Testis (tissue), 2 donors: ENCODE measurements around the gene OTOS.

Source experiments
- POLR2A ChIP-seq: fragments of 450-650 bp; IDR thresholded peaks from one replicate; pipeline ENCODE4 v1.6.1; 2017; ENCODE audit warnings: antibody characterized with exemption, mild to moderate bottlenecking, moderate library complexity
- TF ChIP-seq, protein P1 (sequence below), 3 experiments: fragments of 450-650 bp in 2 of 3; fragments of 200-600 bp in 1 of 3; sonication (generic) in 1 of 3; IDR thresholded peaks; one replicate each; pipeline ENCODE4 v1.5.1; 2016 to 2019; ENCODE audit warnings: antibody characterized with exemption in 3 of 3, mild to moderate bottlenecking in 2 of 3, moderate library complexity in 1 of 3

DNA sequence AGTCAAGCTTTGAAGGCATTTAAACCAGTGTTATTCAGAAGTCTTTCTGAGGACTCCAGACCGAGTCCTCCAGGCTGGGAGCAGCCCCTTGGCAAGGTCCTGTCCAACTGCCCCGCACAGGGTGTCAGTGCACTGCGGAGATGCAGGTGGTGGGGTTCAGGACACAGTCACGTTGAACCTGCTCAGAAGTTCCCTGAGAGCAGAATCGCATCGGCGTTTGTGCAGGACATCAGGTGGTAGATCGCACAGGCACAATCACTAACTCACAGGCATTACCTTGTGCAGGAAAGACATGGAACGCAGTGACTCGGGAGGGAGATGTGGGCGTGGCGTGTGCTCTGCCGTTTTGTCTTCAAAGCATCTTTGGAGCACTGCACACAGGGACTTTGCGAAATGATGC lies 14.7 kb downstream of the OTOS start:
- TF ChIP-seq, protein P1, sequence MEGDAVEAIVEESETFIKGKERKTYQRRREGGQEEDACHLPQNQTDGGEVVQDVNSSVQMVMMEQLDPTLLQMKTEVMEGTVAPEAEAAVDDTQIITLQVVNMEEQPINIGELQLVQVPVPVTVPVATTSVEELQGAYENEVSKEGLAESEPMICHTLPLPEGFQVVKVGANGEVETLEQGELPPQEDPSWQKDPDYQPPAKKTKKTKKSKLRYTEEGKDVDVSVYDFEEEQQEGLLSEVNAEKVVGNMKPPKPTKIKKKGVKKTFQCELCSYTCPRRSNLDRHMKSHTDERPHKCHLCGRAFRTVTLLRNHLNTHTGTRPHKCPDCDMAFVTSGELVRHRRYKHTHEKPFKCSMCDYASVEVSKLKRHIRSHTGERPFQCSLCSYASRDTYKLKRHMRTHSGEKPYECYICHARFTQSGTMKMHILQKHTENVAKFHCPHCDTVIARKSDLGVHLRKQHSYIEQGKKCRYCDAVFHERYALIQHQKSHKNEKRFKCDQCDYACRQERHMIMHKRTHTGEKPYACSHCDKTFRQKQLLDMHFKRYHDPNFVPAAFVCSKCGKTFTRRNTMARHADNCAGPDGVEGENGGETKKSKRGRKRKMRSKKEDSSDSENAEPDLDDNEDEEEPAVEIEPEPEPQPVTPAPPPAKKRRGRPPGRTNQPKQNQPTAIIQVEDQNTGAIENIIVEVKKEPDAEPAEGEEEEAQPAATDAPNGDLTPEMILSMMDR (IDR thresholded peaks at IDR 0.05) = no peak
- no peak for TF ChIP-seq POLR2A
